Duodenal mucosa (tissue), 2 donors: ENCODE measurements around the gene CDK5R1.

Experiments
- H3K27ac ChIP-seq: one replicate; pipeline ENCODE4 v1.7.0; 2013; ENCODE audit warnings: low read depth, low read length
- H3K27me3 ChIP-seq, 2 donors: one replicate each; pipeline ENCODE4 v1.7.0; 2013; ENCODE audit warnings: low read length in 2 of 2, control low read depth in 1 of 2; ENCODE audit not compliant: insufficient read depth in 2 of 2, control insufficient read depth in 1 of 2
- H3K36me3 ChIP-seq, 2 donors: one replicate each; pipeline ENCODE4 v1.7.0; 2013; ENCODE audit warnings: low read length in 2 of 2, control low read depth in 1 of 2; ENCODE audit not compliant: insufficient read depth in 2 of 2, control insufficient read depth in 1 of 2
- H3K4me1 ChIP-seq, 2 donors: one replicate each; pipeline ENCODE4 v1.7.0; 2013; ENCODE audit warnings: low read length in 2 of 2, control low read depth in 1 of 2; ENCODE audit not compliant: insufficient read depth in 2 of 2, control insufficient read depth in 1 of 2
- H3K4me3 ChIP-seq, 2 donors: one replicate each; pipeline ENCODE4 v1.7.0; 2013; ENCODE audit warnings: low read length in 2 of 2, low read depth in 1 of 2
- H3K9ac ChIP-seq, 2 donors: one replicate each; pipeline ENCODE4 v1.7.0; 2013; ENCODE audit warnings: low read length in 2 of 2, low read depth in 1 of 2
- H3K9me3 ChIP-seq, 2 donors: one replicate each; pipeline ENCODE4 v1.7.0; 2013; ENCODE audit warnings: low read length in 2 of 2, control low read depth in 1 of 2; ENCODE audit not compliant: control insufficient read depth in 1 of 2

Gene CDK5R1

DNA sequence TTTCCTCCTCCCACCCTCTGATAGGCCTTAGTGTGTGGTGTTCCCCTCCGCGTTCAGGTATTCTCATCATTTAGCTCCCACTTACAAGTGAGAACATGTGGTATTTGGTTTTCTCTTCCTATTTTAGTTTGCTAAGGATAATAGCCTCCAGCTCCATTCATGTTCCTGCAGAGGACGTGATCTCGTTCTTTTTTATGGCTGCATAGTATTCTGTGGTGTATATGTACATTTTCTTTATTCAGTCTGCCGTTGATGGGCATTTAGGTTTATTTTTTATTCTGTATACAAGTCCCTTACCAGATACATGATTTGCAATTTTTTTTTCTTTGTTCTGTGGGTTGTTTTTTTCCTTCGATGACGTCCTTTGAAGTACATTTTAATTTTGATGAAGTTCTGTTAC, 18.8 kb upstream of the CDK5R1 start:
- Histone ChIP-seq H3K27me3 (no peaks in the 10 kb centered on the region), H3K27ac (no peak overlapping the region), H3K9me3 (no peaks in the 10 kb centered on the region), H3K36me3 (peaks cover 43 to 81% of the 10 kb centered on the region in 2 donors), H3K4me3 (no peak overlapping the region), H3K4me1 (peaks cover 0 to 10% of the 10 kb centered on the region in 2 donors), H3K9ac (no peak overlapping the region)

DNA sequence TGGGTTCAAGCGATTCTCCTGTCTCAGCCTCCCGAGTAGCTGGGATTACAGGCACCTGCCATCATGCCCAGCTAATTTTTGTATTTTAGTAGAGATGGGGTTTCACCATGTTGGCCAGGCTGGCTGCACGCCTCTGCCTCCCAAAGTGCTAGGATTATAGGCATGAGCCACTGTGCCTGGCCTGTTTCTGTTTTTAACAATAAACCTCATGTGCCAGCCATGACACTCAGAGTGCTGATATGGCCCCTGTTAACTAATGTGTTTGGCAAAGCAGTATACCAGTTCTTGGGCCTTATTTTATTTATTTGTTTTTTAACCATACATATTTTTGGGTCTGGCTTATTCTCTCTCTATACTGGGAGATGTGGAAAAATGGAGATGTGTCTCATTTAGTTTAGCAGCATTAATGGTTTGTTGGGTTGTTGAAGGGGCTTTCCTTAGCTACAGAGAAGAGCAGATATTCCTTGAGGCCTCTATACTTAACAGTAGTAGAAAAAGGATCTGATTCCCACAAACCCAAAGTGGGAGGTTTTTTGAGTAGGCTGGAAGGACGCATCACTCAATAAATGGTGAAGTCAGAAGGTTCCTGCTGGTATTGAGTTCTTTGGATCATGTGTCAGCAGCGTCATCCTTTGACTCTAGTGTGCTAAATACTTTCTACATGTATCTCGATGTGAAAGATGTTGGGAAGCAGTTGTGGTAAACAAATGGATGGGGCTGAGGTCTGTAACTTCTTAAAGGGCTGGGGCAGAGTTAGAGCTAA, 16.2 kb upstream of the CDK5R1 start:
- Histone ChIP-seq H3K27me3 (no peaks in the 10 kb centered on the region), H3K36me3 (peaks cover 55 to 84% of the 10 kb centered on the region in 2 donors), H3K27ac (no peak overlapping the region), H3K4me3 (no peak overlapping the region), H3K4me1 (no peaks in the 10 kb centered on the region), H3K9me3 (no peaks in the 10 kb centered on the region), H3K9ac (no peak overlapping the region)

DNA sequence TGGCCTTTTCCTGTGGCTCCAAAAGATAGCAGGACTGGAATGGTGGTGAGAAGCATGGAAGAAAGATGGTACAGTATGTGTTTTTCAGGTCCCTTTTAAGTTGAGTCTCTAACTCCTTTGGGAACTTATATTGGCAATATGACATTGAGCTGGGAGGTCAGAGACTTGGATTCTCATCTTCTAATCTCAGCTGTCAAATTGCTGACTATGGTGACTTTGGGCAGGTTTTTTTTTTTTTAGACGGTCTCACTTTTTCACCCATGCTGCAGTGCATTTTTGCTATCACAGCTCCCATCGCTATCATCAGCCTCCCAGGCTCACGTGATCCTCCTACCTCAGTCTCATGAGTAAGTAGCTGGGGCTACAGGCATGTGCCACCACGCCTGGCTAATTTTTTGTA, 15.1 kb upstream of the CDK5R1 start:
- Histone ChIP-seq H3K27me3 (no peaks in the 10 kb centered on the region), H3K36me3 (peaks cover 57 to 88% of the 10 kb centered on the region in 2 donors), H3K4me1 (no peaks in the 10 kb centered on the region), H3K9ac (no peak overlapping the region), H3K27ac (no peak overlapping the region), H3K9me3 (no peaks in the 10 kb centered on the region), H3K4me3 (no peak overlapping the region)

GRCh38 chr17:32475258-32475657, 11.5 kb upstream of the CDK5R1 start:
- no peak overlapping the region for H3K27ac ChIP-seq
- no peaks in the 10 kb centered on the region for H3K27me3 ChIP-seq
- H3K36me3 ChIP-seq: peaks cover 73 to 95% of the 10 kb centered on the region in 2 donors
- no peak overlapping the region for H3K4me3 ChIP-seq
- H3K4me1 ChIP-seq: no peaks in the 10 kb centered on the region
- H3K9ac ChIP-seq: no peak overlapping the region
- H3K9me3 ChIP-seq: no peaks in the 10 kb centered on the region

DNA sequence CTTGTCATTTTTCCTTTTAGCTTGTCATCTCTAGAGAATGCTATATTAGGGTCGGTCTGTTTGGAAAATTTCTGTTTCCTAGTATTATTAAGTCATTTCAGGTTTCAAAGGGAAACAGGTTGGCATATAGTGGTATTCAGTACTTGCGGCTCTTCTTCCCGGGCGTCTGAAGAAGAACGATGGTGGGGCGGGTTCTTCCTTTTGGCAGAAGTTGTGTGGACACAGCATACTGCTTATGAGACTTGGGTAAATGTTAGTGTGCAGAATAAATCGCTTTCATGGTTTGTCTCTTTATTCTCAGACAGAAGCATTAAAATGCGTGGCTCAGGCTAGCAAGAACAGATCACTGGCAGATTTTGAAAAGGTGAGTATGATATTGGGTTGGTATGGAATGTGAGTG, 9.6 kb upstream of the CDK5R1 start:
- Histone ChIP-seq H3K27me3 (no peaks in the 10 kb centered on the region), H3K4me1 (no peaks in the 10 kb centered on the region), H3K36me3 (peaks cover 61 to 91% of the 10 kb centered on the region in 2 donors), H3K9me3 (no peaks in the 10 kb centered on the region), H3K9ac (no peak overlapping the region), H3K4me3 (no peak overlapping the region), H3K27ac (no peak overlapping the region)

- Histone ChIP-seq H3K27me3 (no peaks in the 10 kb centered on the region), H3K27ac (no peak overlapping the region), H3K36me3 (peaks cover 55 to 80% of the 10 kb centered on the region in 2 donors), H3K4me3 (no peak overlapping the region), H3K9me3 (no peaks in the 10 kb centered on the region), H3K9ac (no peak overlapping the region), H3K4me1 (no peaks in the 10 kb centered on the region)
Measured at GRCh38 chr17:32479074-32479617, 7.6 kb upstream of the CDK5R1 start.

DNA sequence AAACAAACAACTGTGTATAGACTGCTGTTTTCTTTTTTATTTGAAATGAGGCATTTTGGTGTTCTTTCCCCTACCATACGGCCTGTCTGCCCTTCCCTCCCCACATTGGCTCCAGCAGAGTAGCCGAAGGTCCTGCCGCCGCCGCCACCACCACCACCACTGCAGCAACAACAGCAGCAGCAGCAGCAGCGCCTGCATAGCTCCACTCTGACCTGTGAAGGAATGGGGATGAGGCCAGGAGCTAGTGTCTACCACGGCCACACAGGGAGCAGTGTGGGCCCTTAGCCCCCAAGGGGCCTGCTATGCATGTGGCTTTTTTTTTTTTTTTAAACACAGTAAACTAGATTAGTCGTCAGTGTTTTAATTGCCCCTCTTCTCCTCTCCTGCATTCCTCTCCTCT, 5.6 kb upstream of the CDK5R1 start:
- peaks cover 0 to 5% of the 10 kb centered on the region in 2 donors for H3K4me1 ChIP-seq
- H3K27ac ChIP-seq: no peak overlapping the region
- H3K27me3 ChIP-seq: no peaks in the 10 kb centered on the region
- H3K9me3 ChIP-seq: no peaks in the 10 kb centered on the region
- H3K36me3 ChIP-seq: peaks cover 38 to 59% of the 10 kb centered on the region in 2 donors
- no peak overlapping the region for H3K9ac ChIP-seq
- no peak overlapping the region for H3K4me3 ChIP-seq

GRCh38 chr17:32482568-32483320, 4.0 kb upstream of the CDK5R1 start:
- Histone ChIP-seq H3K27me3 (no peaks in the 10 kb centered on the region), H3K4me3 (no peak overlapping the region), H3K27ac (peak overlapping the region; percentile 7), H3K9ac (no peak overlapping the region), H3K36me3 (peaks cover 27 to 44% of the 10 kb centered on the region in 2 donors), H3K9me3 (no peaks in the 10 kb centered on the region), H3K4me1 (peaks cover under 1 to 8% of the 10 kb centered on the region in 2 donors)

DNA sequence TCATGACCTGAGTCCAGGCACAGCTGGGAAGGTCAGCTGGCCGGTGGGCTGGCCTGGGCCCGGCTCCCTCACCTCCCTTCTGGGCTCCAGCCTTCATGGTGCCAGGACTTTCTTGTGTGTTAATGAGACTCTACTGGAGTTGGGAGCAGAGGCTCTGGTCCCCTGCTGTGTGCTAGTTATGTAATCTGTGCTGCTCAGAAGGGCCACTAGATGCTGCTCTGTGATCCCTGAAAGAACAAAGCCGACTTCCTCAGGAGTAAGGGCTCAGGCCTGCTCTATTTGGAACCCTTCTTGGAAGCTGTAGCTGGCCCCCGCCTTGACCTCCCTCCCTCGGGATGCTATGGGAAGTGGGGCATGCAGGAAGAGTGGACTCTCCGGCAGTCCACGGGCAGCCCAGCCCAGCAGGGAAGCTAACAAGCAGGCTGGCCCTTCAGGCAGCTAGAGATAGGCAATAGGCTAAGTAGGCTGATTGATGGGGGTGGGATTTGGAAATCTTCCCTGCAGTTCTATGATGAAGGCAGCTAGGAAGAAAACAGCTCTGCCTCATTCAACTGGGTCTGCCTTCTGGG, 3.3 kb upstream of the CDK5R1 start:
- H3K9ac ChIP-seq: no peak overlapping the region
- H3K9me3 ChIP-seq: no peaks in the 10 kb centered on the region
- H3K36me3 ChIP-seq: peaks cover 19 to 36% of the 10 kb centered on the region in 2 donors
- peaks cover 0 to 3% of the 10 kb centered on the region in 2 donors for H3K27me3 ChIP-seq
- peaks cover 6 to 13% of the 10 kb centered on the region in 2 donors for H3K4me1 ChIP-seq
- H3K27ac ChIP-seq: peak overlapping the region; percentile 32
- no peak overlapping the region for H3K4me3 ChIP-seq

- no peaks in the 10 kb centered on the region for H3K9me3 ChIP-seq
- no peak overlapping the region for H3K27ac ChIP-seq
- no peak overlapping the region for H3K9ac ChIP-seq
- peaks cover 6 to 13% of the 10 kb centered on the region in 2 donors for H3K4me1 ChIP-seq
- no peak overlapping the region for H3K4me3 ChIP-seq
- peaks cover 14 to 30% of the 10 kb centered on the region in 2 donors for H3K36me3 ChIP-seq
- peaks cover 0 to 3% of the 10 kb centered on the region in 2 donors for H3K27me3 ChIP-seq
Measured at GRCh38 chr17:32484041-32484461, 2.7 kb upstream of the CDK5R1 start.
